ENCODE measurements around the gene GNAZ. TPM values are rescaled to one million over a fixed set of nuclear protein-coding genes. Genes with fewer than 3 reads are reported as not detected.

The GNAZ gene
- total and polyA plus RNA-seq, 2 of the 8 experiments (the other 6 are each of a cell fraction or from before 2014, with no cell fraction given) = 6.6 to 9.6 TPM

GRCh38 chr22:23078462-23078787 lies 8.1 kb downstream of the GNAZ start:
- POLR2A ChIA-PET (ENCODE audit: partially characterized antibody) = no interaction called here
- CTCF ChIA-PET (ENCODE audit: partially characterized antibody) = interaction anchor here (1.2 kb wide), 1 partner anchor 9 kb away, joined by 4 read pairs; no protein-coding TSS in a partner anchor
- H3K36me3 ChIP-seq (ENCODE audit: control insufficient read depth in 2 of 4, insufficient read depth in 4 of 4, low read length in 3 of 4) = no peaks in the 10 kb centered on the region
- FAIRE-seq = no peak
- no peak overlapping the region for H3K23ac ChIP-seq (ENCODE audit: insufficient read length)
- 91% methylated on average over 3 of the region's 3 CpGs; no CpG with 5 or more reads in 1 of the 2 experiments for WGBS, 2 experiments (ENCODE audit: extremely low coverage in 1 of 2, insufficient coverage in 1 of 2, insufficient read length in 1 of 2, insufficient replicate concordance in 2 of 2, low coverage in 1 of 2, low lambda C conversion rate in 2 of 2, missing lambda C conversion rate in 1 of 2)
- no peaks in the 10 kb centered on the region for H3K9me3 ChIP-seq (ENCODE audit: insufficient read depth in 2 of 2, low read depth in 1 of 2, low read length in 1 of 2)
- H2BK20ac ChIP-seq (ENCODE audit: low read length) = no peak overlapping the region
- H3K4me3 ChIP-seq (ENCODE audit: extremely low read depth in 1 of 4, insufficient read depth in 2 of 4, low read depth in 3 of 4, low read length in 4 of 4) = no peak overlapping the region
- no peak overlapping the region for H2AFZ ChIP-seq (ENCODE audit: low read length)
- no peak overlapping the region for H3K18ac ChIP-seq (ENCODE audit: extremely low read depth, low read length)
- no peaks in the 10 kb centered on the region; a peak in 1 of 7 replicates for H3K4me1 ChIP-seq (replicated peaks in 1 of 4; ENCODE audit: control insufficient read depth in 3 of 4, insufficient read depth in 4 of 4, low read length in 3 of 4)
- no peak for TF ChIP-seq TCF12 (IDR thresholded peaks at IDR 0.05; ENCODE audit: low read depth, low read length)
- TF ChIP-seq KDM4A (IDR thresholded peaks at IDR 0.05; ENCODE audit: low read depth, low read length, severe bottlenecking) = no peak
- TF ChIP-seq ASH2L (IDR thresholded peaks at IDR 0.05; ENCODE audit: low read length) = no peak
- TF ChIP-seq SP1 (IDR thresholded peaks at IDR 0.05; ENCODE audit: low read depth, low read length) = no peak
- TF ChIP-seq SUZ12 (IDR thresholded peaks at IDR 0.05; ENCODE audit: low read length) = no peak
- TF ChIP-seq RXRA (IDR thresholded peaks at IDR 0.05; ENCODE audit: insufficient read depth, low read depth, low read length) = no peak
- TF ChIP-seq ZNF274 (IDR thresholded peaks at IDR 0.05; ENCODE audit: borderline replicate concordance, extremely low read depth, low read length) = no peak
- no peak for TF ChIP-seq RAD21 (IDR thresholded peaks at IDR 0.05 in 1 of 2, conservative IDR thresholded peaks at IDR 0.05 in 1 of 2; ENCODE audit: low read depth in 2 of 2, low read length in 2 of 2)
- no peak for TF ChIP-seq NRF1 (IDR thresholded peaks at IDR 0.05; ENCODE audit: low read depth, low read length)
- no peak for TF ChIP-seq FOSL1 (IDR thresholded peaks at IDR 0.05; ENCODE audit: insufficient read depth, low read depth, low read length)
- H3K79me1 ChIP-seq (ENCODE audit: low read depth, low read length) = no peaks in the 10 kb centered on the region; the same call in none of the 2 replicates
- H3K14ac ChIP-seq (ENCODE audit: insufficient read length) = no peak overlapping the region
- no peaks in the 10 kb centered on the region for H3K23me2 ChIP-seq (ENCODE audit: low read depth, low read length)
- H2BK15ac ChIP-seq (ENCODE audit: low read length) = no peak overlapping the region
- no peak for DNase-seq (ENCODE audit: low read depth in 1 of 2, low spot score in 2 of 2)
- no peak overlapping the region for H4K91ac ChIP-seq (replicated peaks; ENCODE audit: insufficient read length, low read length)
- no peak overlapping the region for H2AK5ac ChIP-seq (ENCODE audit: low read depth, low read length)
- no peaks in the 10 kb centered on the region for H3K79me2 ChIP-seq (ENCODE audit: control insufficient read depth in 1 of 2, insufficient read depth in 2 of 2, low read length in 2 of 2)
- no peak overlapping the region for H2BK120ac ChIP-seq (replicated peaks; ENCODE audit: low read depth, low read length)
- H2BK5ac ChIP-seq (ENCODE audit: low read depth, low read length) = no peak overlapping the region
- H4K5ac ChIP-seq (ENCODE audit: insufficient read length, low read depth, low read length) = no peak overlapping the region
- peaks cover 4 to 12% of the 10 kb centered on the region in 2 experiments for H4K20me1 ChIP-seq (replicated peaks in 1 of 2; ENCODE audit: control insufficient read depth in 1 of 2, insufficient read depth in 2 of 2, low read length in 2 of 2)
- peak overlapping the region; percentile 71; the same call in 1 of the 2 replicates for H4K8ac ChIP-seq (ENCODE audit: extremely low read depth, insufficient read depth, low read length)
- no peak overlapping the region for H3K9ac ChIP-seq (replicated peaks in 1 of 4; ENCODE audit: extremely low read depth in 1 of 4, low read depth in 3 of 4, low read length in 3 of 4)
- no peak overlapping the region for H3K4me2 ChIP-seq (ENCODE audit: insufficient read depth in 1 of 2, low read depth in 2 of 2, low read length in 2 of 2)
- no peaks in the 10 kb centered on the region; a peak in 2 of 7 replicates for H3K27me3 ChIP-seq (replicated peaks in 1 of 4; ENCODE audit: control insufficient read depth in 3 of 4, extremely low read depth in 1 of 4, insufficient read depth in 3 of 4, low read length in 3 of 4)
- no peak overlapping the region for H3K27ac ChIP-seq (ENCODE audit: low read depth, low read length)
- H3K56ac ChIP-seq (replicated peaks; ENCODE audit: insufficient read length, low read depth, low read length) = no peak overlapping the region
- no peak overlapping the region for H2BK12ac ChIP-seq (ENCODE audit: low read depth, low read length)
- H3K4ac ChIP-seq (replicated peaks; ENCODE audit: insufficient read length, low read depth, low read length) = no peak overlapping the region
